ENCODE measurements around the gene PDE3B. TPM values are rescaled to one million over a fixed set of nuclear protein-coding genes. Genes with fewer than 3 reads are reported as not detected.
"Not testable (repeated sequence)": the region's sequence is repeated elsewhere in the genome, so short reads cannot be mapped to it uniquely, and the experiment has no call there.

Gene PDE3B
- polyA plus RNA-seq, 4 donors: 0.67 to 25.8 (median 2.4) TPM

GRCh38 chr11:14656536-14657457 lies 13.2 kb downstream of the PDE3B start:
- peak; percentile 29 to 53 for DNase-seq
- H3K27ac ChIP-seq (ENCODE audit: low read depth in 1 of 3, low read length in 2 of 3): peak overlapping the region in 1 of 3 donors; percentile 44
- peaks cover 0 to 3% of the 10 kb centered on the region in 2 donors for H3K9me3 ChIP-seq (ENCODE audit: control insufficient read depth in 2 of 2, insufficient read depth in 1 of 2, low read depth in 1 of 2, low read length in 1 of 2)

DNA sequence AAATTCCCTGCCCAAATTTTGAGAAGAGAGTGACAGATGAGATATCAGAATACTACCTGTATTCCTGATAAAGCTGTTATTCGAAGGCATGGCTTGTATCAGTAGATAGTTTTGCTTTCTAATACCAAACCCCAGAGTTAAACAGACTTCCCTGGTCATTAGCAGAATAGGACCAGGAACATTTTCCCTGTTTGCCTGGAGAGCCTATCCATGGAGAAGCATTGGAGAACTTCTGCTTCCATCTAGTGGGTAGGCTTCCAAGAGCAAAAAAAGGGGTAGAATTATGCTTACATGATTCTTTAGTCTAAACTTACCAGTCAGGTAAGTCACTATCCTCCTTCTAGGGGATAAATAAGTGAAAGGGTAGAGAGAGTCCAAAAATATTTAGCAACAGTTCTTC lies 14.2 kb downstream of the PDE3B start:
- 52 to 73% (median 66%) methylated on average over 1 of the region's 1 CpG for WGBS, 3 donors
- FAIRE-seq: no peak
- Histone ChIP-seq H3K4me3 (ENCODE audit: low read depth in 1 of 3, low read length in 3 of 3) (no peak overlapping the region), H3K9me3 (ENCODE audit: control insufficient read depth in 2 of 2, insufficient read depth in 1 of 2, low read depth in 1 of 2, low read length in 1 of 2) (peaks cover 0 to 3% of the 10 kb centered on the region in 2 donors), H3K4me1 (ENCODE audit: control insufficient read depth in 3 of 3, insufficient read depth in 2 of 3, low read depth in 1 of 3, low read length in 2 of 3) (no peaks in the 10 kb centered on the region), H3K27ac (ENCODE audit: low read depth in 1 of 3, low read length in 2 of 3) (no peak overlapping the region), H3K36me3 (ENCODE audit: control insufficient read depth in 3 of 3, insufficient read depth in 2 of 3, low read depth in 1 of 3, low read length in 3 of 3) (peaks cover 0 to 5% (median 0%) of the 10 kb centered on the region in 3 donors), H3K27me3 (ENCODE audit: control insufficient read depth in 3 of 3, insufficient read depth in 3 of 3, low read length in 3 of 3) (no peaks in the 10 kb centered on the region)
- peak in 1 of 2 donors; percentile 10 for DNase-seq

More at GRCh38 chr11:14656536-14657457, 13.2 kb downstream of the PDE3B start:
- no peak for FAIRE-seq
- H3K27me3 ChIP-seq (ENCODE audit: control insufficient read depth in 3 of 3, insufficient read depth in 3 of 3, low read length in 3 of 3): no peaks in the 10 kb centered on the region
- 55 to 64% (median 59%) methylated on average over 4 of the region's 4 CpGs for WGBS, 3 donors
- no peak overlapping the region for H3K4me3 ChIP-seq (ENCODE audit: low read depth in 1 of 3, low read length in 3 of 3)
- no peaks in the 10 kb centered on the region for H3K4me1 ChIP-seq (ENCODE audit: control insufficient read depth in 3 of 3, insufficient read depth in 2 of 3, low read depth in 1 of 3, low read length in 2 of 3)
- peaks cover 0 to 5% (median 0%) of the 10 kb centered on the region in 3 donors for H3K36me3 ChIP-seq (ENCODE audit: control insufficient read depth in 3 of 3, insufficient read depth in 2 of 3, low read depth in 1 of 3, low read length in 3 of 3)

GRCh38 chr11:14664926-14665325 lies 21.3 kb downstream of the PDE3B start:
- not testable (repeated sequence) for H3K36me3 ChIP-seq (ENCODE audit: control insufficient read depth in 3 of 3, insufficient read depth in 2 of 3, low read depth in 1 of 3, low read length in 3 of 3); H3K4me1 ChIP-seq (ENCODE audit: control insufficient read depth in 3 of 3, insufficient read depth in 2 of 3, low read depth in 1 of 3, low read length in 2 of 3); FAIRE-seq; H3K4me3 ChIP-seq (ENCODE audit: low read depth in 1 of 3, low read length in 3 of 3); H3K27ac ChIP-seq (ENCODE audit: low read depth in 1 of 3, low read length in 2 of 3); H3K9me3 ChIP-seq (ENCODE audit: control insufficient read depth in 2 of 2, insufficient read depth in 1 of 2, low read depth in 1 of 2, low read length in 1 of 2); DNase-seq; H3K27me3 ChIP-seq (ENCODE audit: control insufficient read depth in 3 of 3, insufficient read depth in 3 of 3, low read length in 3 of 3)
- WGBS, 3 donors: 87 to 98% (median 92%) methylated on average over 2 to 3 of the region's 3 CpGs

GRCh38 chr11:14667329-14667728 lies 23.7 kb downstream of the PDE3B start:
- DNase-seq; H3K27ac ChIP-seq (ENCODE audit: low read depth in 1 of 3, low read length in 2 of 3); H3K27me3 ChIP-seq (ENCODE audit: control insufficient read depth in 3 of 3, insufficient read depth in 3 of 3, low read length in 3 of 3); FAIRE-seq; H3K4me1 ChIP-seq (ENCODE audit: control insufficient read depth in 3 of 3, insufficient read depth in 2 of 3, low read depth in 1 of 3, low read length in 2 of 3); H3K9me3 ChIP-seq (ENCODE audit: control insufficient read depth in 2 of 2, insufficient read depth in 1 of 2, low read depth in 1 of 2, low read length in 1 of 2); H3K4me3 ChIP-seq (ENCODE audit: low read depth in 1 of 3, low read length in 3 of 3); H3K36me3 ChIP-seq (ENCODE audit: control insufficient read depth in 3 of 3, insufficient read depth in 2 of 3, low read depth in 1 of 3, low read length in 3 of 3): not testable (repeated sequence)
- 93 to 99% (median 94%) methylated on average over 3 to 4 of the region's 4 CpGs for WGBS, 3 donors

GRCh38 chr11:14668731-14669301 lies 25.2 kb downstream of the PDE3B start:
- DNase-seq (no peak), FAIRE-seq (no peak)
- no peaks in the 10 kb centered on the region for H3K4me1 ChIP-seq (ENCODE audit: control insufficient read depth in 3 of 3, insufficient read depth in 2 of 3, low read depth in 1 of 3, low read length in 2 of 3)
- WGBS, 3 donors: 66 to 78% (median 74%) methylated on average over 6 of the region's 6 CpGs
- no peaks in the 10 kb centered on the region for H3K9me3 ChIP-seq (ENCODE audit: control insufficient read depth in 2 of 2, insufficient read depth in 1 of 2, low read depth in 1 of 2, low read length in 1 of 2)
- no peak overlapping the region for H3K27ac ChIP-seq (ENCODE audit: low read depth in 1 of 3, low read length in 2 of 3)
- H3K27me3 ChIP-seq (ENCODE audit: control insufficient read depth in 3 of 3, insufficient read depth in 3 of 3, low read length in 3 of 3): no peaks in the 10 kb centered on the region
- no peaks in the 10 kb centered on the region for H3K36me3 ChIP-seq (ENCODE audit: control insufficient read depth in 3 of 3, insufficient read depth in 2 of 3, low read depth in 1 of 3, low read length in 3 of 3)
- no peak overlapping the region for H3K4me3 ChIP-seq (ENCODE audit: low read depth in 1 of 3, low read length in 3 of 3)

DNA sequence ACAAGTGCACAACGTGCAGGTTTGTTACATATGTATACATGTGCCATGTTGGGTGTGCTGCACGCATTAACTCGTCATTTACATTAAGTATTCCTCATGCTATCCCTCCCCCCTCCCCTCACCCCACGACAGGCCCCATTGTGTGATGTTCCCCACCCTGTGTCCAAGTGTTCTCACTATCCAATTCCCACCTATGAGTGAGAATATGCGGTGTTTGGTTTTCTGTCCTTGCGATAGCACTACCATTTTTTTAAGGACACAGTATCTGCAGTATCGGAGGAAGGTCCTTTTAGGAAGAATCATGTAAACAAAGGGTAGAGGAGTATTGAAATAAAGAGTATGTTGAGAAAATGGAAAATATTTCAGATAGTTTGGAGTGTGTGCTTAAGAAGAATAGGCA lies 25.9 kb downstream of the PDE3B start:
- Histone ChIP-seq H3K36me3 (ENCODE audit: control insufficient read depth in 3 of 3, insufficient read depth in 2 of 3, low read depth in 1 of 3, low read length in 3 of 3) (no peaks in the 10 kb centered on the region), H3K4me3 (ENCODE audit: low read depth in 1 of 3, low read length in 3 of 3) (no peak overlapping the region), H3K4me1 (ENCODE audit: control insufficient read depth in 3 of 3, insufficient read depth in 2 of 3, low read depth in 1 of 3, low read length in 2 of 3) (no peaks in the 10 kb centered on the region), H3K27ac (ENCODE audit: low read depth in 1 of 3, low read length in 2 of 3) (no peak overlapping the region), H3K9me3 (ENCODE audit: control insufficient read depth in 2 of 2, insufficient read depth in 1 of 2, low read depth in 1 of 2, low read length in 1 of 2) (no peaks in the 10 kb centered on the region), H3K27me3 (ENCODE audit: control insufficient read depth in 3 of 3, insufficient read depth in 3 of 3, low read length in 3 of 3) (no peaks in the 10 kb centered on the region)
- FAIRE-seq (no peak), DNase-seq (no peak)
- WGBS, 3 donors: 82 to 96% (median 91%) methylated on average over 7 of the region's 7 CpGs

GRCh38 chr11:14669958-14670357 lies 26.4 kb downstream of the PDE3B start:
- 30 to 56% (median 42%) methylated on average over 3 of the region's 3 CpGs for WGBS, 3 donors
- Histone ChIP-seq H3K4me1 (ENCODE audit: control insufficient read depth in 3 of 3, insufficient read depth in 2 of 3, low read depth in 1 of 3, low read length in 2 of 3) (no peaks in the 10 kb centered on the region), H3K27me3 (ENCODE audit: control insufficient read depth in 3 of 3, insufficient read depth in 3 of 3, low read length in 3 of 3) (no peaks in the 10 kb centered on the region), H3K4me3 (ENCODE audit: low read depth in 1 of 3, low read length in 3 of 3) (no peak overlapping the region), H3K9me3 (ENCODE audit: control insufficient read depth in 2 of 2, insufficient read depth in 1 of 2, low read depth in 1 of 2, low read length in 1 of 2) (no peaks in the 10 kb centered on the region), H3K36me3 (ENCODE audit: control insufficient read depth in 3 of 3, insufficient read depth in 2 of 3, low read depth in 1 of 3, low read length in 3 of 3) (no peaks in the 10 kb centered on the region), H3K27ac (ENCODE audit: low read depth in 1 of 3, low read length in 2 of 3) (no peak overlapping the region)
- no peak for DNase-seq
- FAIRE-seq: no peak

GRCh38 chr11:14672635-14673034 lies 29.0 kb downstream of the PDE3B start:
- no peaks in the 10 kb centered on the region for H3K36me3 ChIP-seq (ENCODE audit: control insufficient read depth in 3 of 3, insufficient read depth in 2 of 3, low read depth in 1 of 3, low read length in 3 of 3)
- H3K27ac ChIP-seq (ENCODE audit: low read depth in 1 of 3, low read length in 2 of 3): no peak overlapping the region
- no peaks in the 10 kb centered on the region for H3K9me3 ChIP-seq (ENCODE audit: control insufficient read depth in 2 of 2, insufficient read depth in 1 of 2, low read depth in 1 of 2, low read length in 1 of 2)
- H3K4me3 ChIP-seq (ENCODE audit: low read depth in 1 of 3, low read length in 3 of 3): no peak overlapping the region
- DNase-seq: no peak
- whole genome bisulfite sequencing, 3 donors: 82 to 91% (median 89%) methylated on average over 2 of the region's 2 CpGs
- no peaks in the 10 kb centered on the region for H3K27me3 ChIP-seq (ENCODE audit: control insufficient read depth in 3 of 3, insufficient read depth in 3 of 3, low read length in 3 of 3)
- no peaks in the 10 kb centered on the region for H3K4me1 ChIP-seq (ENCODE audit: control insufficient read depth in 3 of 3, insufficient read depth in 2 of 3, low read depth in 1 of 3, low read length in 2 of 3)
- FAIRE-seq: no peak
